Non-pigmented ciliary epithelial cell (primary cell): ENCODE data around the gene RALGPS2.
"Not testable (repeated sequence)": the region's sequence is repeated elsewhere in the genome, so short reads cannot be mapped to it uniquely, and the experiment has no call there.

Source experiments
- DNase-seq: peaks from one replicate; pipeline ENCODE4 v3.0.0-alpha.2; 2010; ENCODE audit warnings: low read depth

RALGPS2 gene

DNA sequence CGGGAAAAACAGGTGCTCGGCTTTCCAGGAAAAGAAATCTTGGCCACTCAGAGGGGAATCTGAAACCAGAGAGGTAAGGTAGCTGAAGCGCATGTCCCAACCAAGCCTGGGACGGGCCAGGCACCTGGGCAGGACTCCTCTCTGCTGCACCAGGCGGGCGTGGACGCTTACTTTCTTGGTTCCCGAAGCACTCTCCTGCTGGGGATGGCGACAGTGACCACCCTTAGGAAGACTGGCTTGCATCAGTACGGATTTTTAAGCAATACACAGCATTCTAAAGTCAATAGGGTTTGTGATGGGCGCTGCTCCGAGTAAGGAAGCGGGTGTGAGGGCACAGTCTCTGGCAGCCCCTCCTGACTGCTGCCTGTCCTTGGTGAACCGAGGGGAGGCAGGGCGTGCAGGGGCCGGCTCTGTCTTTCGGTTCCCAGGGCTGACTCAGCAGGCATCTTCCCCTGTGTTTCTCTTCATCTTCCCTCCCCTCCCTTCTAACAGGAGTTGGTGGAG lies 220.8 kb downstream of the RALGPS2 start:
- DNase-seq: no peak

- DNase-seq: no peak
These were observed 221.4 kb downstream of the RALGPS2 start for GRCh38 chr1:178946416-178946815.

GRCh38 chr1:178946855-178947676 lies 222.0 kb downstream of the RALGPS2 start:
- DNase-seq: no peak

DNA sequence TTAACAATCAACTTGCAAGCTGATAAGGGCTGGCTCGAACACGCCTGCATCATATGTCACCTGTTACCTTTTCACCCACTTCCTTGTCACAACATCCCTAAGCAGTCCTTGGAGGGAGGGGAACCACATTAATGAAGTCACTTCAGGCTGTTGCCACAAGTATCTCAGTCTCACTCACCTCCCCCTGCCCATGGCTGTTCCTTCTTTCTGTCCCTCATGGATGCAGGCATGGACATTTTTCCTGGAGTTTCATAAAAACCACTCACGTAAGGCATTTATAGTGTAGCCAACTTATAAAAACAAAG lies 222.6 kb downstream of the RALGPS2 start:
- DNase-seq: no peak

DNA sequence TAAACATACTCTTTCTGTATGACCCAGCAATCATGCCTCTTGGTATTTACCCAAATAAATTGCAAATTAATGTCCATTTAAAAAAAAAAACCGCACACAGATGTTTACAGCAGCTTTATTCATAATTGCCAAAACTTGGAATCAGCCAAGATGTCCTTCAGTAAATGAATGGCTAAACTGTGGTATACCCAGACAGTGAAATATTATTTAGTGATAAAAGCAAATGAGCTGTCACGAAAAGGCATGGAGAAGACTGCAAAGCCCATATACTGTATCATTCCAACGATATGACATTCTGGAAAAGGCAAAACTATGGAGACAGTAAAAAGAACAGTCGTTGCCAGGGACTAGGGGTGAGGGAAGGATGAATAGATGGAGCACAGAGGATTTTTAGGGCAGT lies 223.6 kb downstream of the RALGPS2 start:
- DNase-seq: no peak

- DNase-seq: not testable (repeated sequence)
These were observed 224.8 kb downstream of the RALGPS2 start for GRCh38 chr1:178949866-178950265.

DNA sequence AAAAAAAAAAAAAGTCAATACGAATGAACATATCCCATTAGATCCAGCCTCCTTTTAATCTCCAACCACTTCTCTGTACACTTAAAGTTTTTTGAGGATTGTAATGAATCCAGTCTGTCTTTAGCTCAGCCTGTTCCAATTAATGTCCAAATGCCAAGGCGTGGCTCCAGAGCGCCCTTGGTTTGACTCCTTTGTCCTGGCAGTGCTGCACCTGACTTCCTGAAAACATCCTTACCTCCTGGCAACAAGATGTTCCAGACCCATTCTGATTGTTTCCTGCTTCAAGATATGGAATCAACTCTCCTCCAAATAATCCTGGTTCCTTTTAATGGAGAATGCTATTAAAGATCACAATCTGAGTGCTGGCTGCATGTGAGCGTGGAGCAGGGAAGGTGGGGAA lies 226.6 kb downstream of the RALGPS2 start:
- DNase-seq: no peak

GRCh38 chr1:178953034-178953433 lies 228.0 kb downstream of the RALGPS2 start:
- DNase-seq: no peak

DNA sequence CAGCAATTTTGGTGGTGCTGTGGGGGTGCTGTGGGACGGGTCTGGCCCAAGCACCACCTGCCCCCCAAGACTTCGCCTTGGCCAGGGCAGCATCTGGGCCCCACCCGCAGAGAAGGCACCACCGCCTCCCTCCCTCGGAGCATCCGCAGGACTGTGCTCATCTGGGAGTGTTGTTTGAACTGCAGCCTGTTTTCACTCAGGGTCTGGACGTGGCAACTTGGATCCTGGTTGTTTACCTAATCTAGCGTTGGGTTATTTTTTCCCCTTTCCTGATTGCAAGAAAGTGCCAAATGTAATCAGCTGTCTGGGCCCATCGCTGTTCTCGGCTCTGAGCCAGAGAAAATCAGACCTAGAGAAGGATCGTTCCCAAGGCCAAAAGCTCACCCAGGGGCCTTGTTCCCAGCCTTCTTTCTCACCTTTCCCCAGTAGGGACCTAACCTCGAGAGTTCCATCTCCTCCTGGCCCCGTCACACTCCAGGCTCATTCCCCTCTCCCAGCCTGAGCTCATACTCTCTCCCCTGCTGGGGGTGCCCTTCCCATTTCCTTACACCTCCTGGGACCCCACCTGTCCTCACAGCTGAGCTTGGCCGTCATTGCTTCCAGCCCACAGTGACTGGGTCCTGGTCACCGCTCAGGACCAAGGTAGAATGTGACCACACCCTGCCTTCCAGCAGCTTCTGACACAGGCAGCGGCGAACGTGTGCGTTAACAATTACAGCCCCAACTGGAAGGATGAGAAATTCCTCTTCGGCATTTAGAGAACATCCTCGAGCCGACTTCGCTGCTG lies 228.7 kb downstream of the RALGPS2 start:
- DNase-seq: no peak

DNA sequence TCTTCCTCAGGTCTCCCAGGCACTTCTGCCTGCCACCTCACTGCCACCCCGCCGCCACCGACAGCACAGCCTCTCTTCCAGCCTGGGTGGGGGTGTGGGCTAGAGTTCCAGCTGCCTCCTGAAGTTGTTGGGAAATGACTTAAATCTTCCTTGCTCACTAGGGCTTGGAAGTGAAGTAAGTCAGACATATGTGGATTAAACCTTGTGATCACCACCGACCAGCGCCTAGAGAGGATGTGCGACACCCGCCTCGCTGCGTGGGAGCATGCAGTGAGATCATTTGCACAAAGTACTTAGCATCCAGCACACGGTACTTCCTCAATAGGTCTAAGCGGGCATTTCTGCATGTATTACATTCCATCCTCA lies 229.3 kb downstream of the RALGPS2 start:
- no peak for DNase-seq

DNA sequence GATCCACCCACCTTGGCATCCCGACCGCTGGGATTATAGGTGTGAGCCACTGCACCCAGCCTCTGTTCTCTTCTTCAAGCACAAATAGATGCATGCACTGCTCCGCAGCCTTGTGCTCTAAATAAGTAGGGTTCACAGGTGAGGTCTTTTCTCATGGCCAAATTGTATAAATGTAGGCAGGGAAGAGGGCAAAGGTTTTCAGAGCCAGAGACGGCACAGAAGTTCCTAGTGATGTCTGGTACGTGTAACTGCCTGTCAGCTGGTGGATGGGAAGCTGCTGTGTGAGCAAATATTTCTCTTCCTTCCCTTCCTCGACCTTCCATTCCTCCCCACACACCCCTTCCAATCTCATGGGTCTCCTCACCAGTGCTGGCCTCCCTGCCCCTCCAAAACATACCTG lies 229.9 kb downstream of the RALGPS2 start:
- DNase-seq: no peak

GRCh38 chr1:178955391-178955954 lies 230.4 kb downstream of the RALGPS2 start:
- no peak for DNase-seq

GRCh38 chr1:178958491-178958890 lies 233.4 kb downstream of the RALGPS2 start:
- DNase-seq: no peak

DNA sequence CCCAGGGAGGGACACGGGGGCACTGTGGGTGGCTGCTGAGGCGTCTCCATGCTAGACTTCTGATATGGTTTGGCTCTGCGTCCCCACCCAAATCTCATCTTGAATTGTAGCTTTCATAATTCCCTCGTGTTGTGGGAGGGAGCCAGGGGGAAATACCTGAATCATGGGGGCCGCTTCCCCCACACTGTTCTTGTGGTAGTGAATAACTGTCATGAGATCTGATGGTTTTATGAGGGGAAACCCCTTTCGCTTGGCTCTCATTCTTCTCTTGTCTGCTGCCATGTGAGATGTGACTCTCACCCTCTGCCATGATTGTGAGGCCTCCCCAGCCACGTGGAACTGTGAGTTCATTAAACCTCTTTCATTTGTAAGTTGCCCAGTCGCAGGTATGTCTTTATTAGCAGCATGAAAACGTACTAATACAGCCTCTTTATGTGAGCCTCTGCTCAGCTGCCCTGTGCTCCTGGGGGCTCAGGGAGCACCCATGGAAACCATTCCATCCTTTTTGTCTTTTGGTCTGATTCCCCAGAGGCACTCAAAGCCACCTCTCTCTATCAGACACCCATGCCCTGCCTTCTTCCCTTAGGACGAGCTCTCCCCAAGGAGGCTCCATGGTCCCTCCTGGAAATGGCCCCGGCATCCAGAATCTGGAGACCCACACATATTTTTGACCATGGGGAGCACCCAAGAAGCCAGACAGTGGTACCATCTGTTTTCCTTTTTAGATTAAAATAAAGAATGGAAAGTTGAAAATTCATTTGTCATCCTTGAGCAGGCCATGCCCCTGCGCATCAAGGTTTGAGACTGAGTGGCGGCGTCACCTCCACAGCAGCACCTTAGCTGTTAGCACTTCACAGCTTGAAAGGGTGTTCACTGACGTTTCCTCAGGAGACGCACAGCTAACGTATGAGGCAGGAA lies 234.8 kb downstream of the RALGPS2 start:
- DNase-seq: no peak

- DNase-seq: no peak
These were observed 235.6 kb downstream of the RALGPS2 start for GRCh38 chr1:178960482-178961240.

DNA sequence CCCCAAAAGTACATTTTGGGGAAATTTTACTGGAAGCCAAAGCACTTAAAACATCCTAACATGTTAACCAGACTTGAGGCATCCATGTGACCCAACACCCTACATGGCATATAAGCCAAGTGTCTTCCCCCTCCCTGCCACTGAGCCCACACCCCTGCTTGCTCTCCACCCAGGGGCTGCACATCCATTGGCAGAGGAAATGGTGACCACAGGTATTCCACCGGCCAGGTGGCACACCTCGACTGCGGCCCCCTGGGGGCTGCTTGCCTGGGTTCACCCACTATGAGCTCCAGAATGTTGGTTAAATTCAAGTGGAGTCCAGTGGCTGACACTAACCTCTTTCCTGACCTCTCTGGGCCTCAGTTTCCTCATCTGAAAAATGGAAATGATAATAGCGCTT lies 236.3 kb downstream of the RALGPS2 start:
- DNase-seq: no peak

DNA sequence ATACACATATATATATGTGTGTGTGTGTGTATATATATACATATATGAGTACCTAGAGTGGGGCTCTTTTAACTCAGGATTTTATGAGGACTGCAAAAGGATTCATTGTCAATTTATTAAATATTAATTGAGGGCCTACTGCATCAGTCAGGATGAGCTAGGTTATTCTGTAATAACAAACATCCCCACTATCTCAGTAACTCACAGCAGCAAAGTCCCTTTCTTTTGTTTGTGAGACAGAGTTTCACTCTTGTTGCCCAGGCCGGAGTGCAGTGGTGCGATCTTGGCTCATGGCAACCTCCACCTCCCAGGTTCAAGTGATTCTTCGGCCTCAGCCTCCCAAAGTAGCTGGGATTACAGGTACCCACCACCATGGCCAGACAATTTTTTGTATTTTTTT lies 236.8 kb downstream of the RALGPS2 start:
- DNase-seq: no peak

- no peak for DNase-seq
These were observed 238.0 kb downstream of the RALGPS2 start for GRCh38 chr1:178962853-178963711.

DNA sequence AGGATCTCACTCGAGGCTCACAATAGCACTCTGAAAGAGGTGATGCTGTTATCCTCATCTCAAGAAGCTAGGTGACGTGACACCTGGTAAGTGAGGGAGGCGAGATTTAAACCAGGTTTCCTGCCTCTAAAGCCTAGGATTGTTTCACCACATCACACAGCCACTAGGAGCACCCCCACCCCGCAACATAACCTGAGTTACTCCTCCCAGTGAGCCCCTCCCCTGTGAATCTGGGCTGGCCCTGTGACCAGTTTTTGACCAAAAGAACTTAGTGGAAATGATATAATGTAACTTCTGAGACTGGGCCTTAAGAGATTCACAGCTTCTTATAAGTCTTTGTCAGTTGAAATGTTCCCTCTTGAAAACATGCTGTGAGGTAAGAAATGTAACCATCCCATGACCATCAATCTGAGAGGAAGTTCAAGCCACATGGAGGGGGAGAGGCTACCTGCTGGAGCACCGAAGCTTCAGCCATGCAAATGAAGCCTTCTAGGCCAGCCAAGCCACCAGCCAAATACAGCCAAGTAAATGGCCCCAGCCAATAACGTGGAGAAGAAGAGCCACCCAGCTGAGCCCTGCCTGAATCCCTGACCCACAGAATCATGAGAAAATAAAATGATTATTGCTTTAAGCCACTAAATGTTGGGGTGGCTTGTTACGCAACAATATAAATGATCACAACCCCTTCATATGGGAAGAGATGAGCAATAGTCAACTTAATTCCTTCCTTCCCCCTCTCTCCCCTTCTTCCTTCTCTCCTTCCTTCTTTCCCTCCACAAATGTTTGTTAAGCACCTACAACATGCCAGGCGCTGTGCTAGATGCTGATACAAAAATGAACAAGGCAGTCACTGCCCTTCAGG lies 239.7 kb downstream of the RALGPS2 start:
- DNase-seq: no peak
